HepG2 (cell line): Measurements from ENCODE around the gene DUSP2. TPM values are rescaled to one million over a fixed set of nuclear protein-coding genes. Genes with fewer than 3 reads are reported as not detected.

ENCODE experiments used
- ATAC-seq: fragments of 200-7000 bp; cut with Tn5 transposase; 3 replicates; pipeline ENCODE4 v1.9.1; 2020; ENCODE audit warnings: mild to moderate bottlenecking, moderate library complexity
- BruUV-seq: library from RNA; stranded (reverse); fragments of 400-500 nt; replicated peaks from 2 replicates; lab custom pipeline; 2021; lab: Mats Ljungman, UMichigan
- CTCF ChIA-PET: fragments of 300-600 bp; formaldehyde crosslinking; extraction: SDS; loops from one replicate; lab custom pipeline; 2021; ENCODE audit warnings: low total read pairs, inconsistent platforms, low intra/inter-chr PET ratio; lab: Yijun Ruan, JAX
- POLR2A ChIA-PET: fragments of 350-600 bp; sonication (Branson Sonifier 250); formaldehyde crosslinking; loops from one replicate; lab custom pipeline; 2020; ENCODE audit warnings: antibody characterized with exemption, inconsistent platforms; lab: Yijun Ruan, JAX
- DNase-seq: peaks from one replicate; pipeline ENCODE4 v3.0.0-alpha.2; 2015; ENCODE audit warnings: low spot score
- FAIRE-seq: peaks from 3 replicates; lab custom pipeline; 2011; peaks lifted over from hg19 to GRCh38; lab: Jason Lieb, UNC
- H2AFZ ChIP-seq: one replicate; pipeline ENCODE4 v1.6.1; 2011; ENCODE audit warnings: low read length, inconsistent platforms
- H3K27ac ChIP-seq: fragments of 300-600 bp; 3 replicates; pipeline ENCODE4 v1.8.0; 2011; ENCODE audit warnings: mixed run types, mild to moderate bottlenecking, mixed read lengths, low read length, inconsistent platforms; ENCODE audit not compliant: insufficient read depth; ENCODE audit errors: extremely low read length
- H3K27me3 ChIP-seq, 2 experiments: fragments of 200-600 bp in 1 of 2; 2 replicates in 1 of 2; 3 replicates in 1 of 2; pipeline versions ENCODE4 v1.6.0 to v1.8.0; 2011; ENCODE audit warnings: low read length in 2 of 2, mild to moderate bottlenecking in 2 of 2, moderate library complexity in 2 of 2, inconsistent platforms in 1 of 2; ENCODE audit not compliant: insufficient read depth in 2 of 2, control insufficient read depth in 1 of 2
- H3K36me3 ChIP-seq, 2 experiments: fragments of 200-600 bp in 1 of 2; replicated peaks in 1 of 2; 2 replicates in 1 of 2; 3 replicates in 1 of 2; pipeline versions ENCODE4 v1.5.1 to v1.8.0; 2011; ENCODE audit warnings: low read length in 2 of 2, inconsistent platforms in 1 of 2; ENCODE audit not compliant: insufficient read depth in 2 of 2, control insufficient read depth in 1 of 2
- H3K4me1 ChIP-seq: 2 replicates; pipeline ENCODE4 v1.5.1; 2012; ENCODE audit warnings: low read length, inconsistent platforms; ENCODE audit not compliant: insufficient read depth
- H3K4me2 ChIP-seq: 2 replicates; pipeline ENCODE4 v1.6.0; 2011; ENCODE audit warnings: low read depth, low read length, inconsistent platforms
- H3K4me3 ChIP-seq, 3 experiments: fragments of 200-600 bp in 1 of 3; sonication (generic), shearing (Covaris generic) in 1 of 3; replicated peaks in 1 of 3; 2 replicates each; pipeline ENCODE4 v1.5.1; 2011 to 2016; ENCODE audit warnings: low read length in 3 of 3, inconsistent platforms in 2 of 3, low read depth in 2 of 3, mild to moderate bottlenecking in 2 of 3, control low read depth in 1 of 3, mixed read lengths in 1 of 3; ENCODE audit not compliant: insufficient read depth in 1 of 3
- H3K79me2 ChIP-seq: one replicate; pipeline ENCODE4 v1.6.1; 2011; ENCODE audit warnings: low read length, inconsistent platforms; ENCODE audit not compliant: insufficient read depth
- H3K9ac ChIP-seq: 2 replicates; pipeline ENCODE4 v1.6.0; 2011; ENCODE audit warnings: mild to moderate bottlenecking, low read depth, low read length, inconsistent platforms; ENCODE audit not compliant: insufficient read depth
- H3K9me3 ChIP-seq: 2 replicates; pipeline ENCODE4 v1.5.1; 2012; ENCODE audit warnings: mild to moderate bottlenecking, low read length
- H4K20me1 ChIP-seq: 2 replicates; pipeline ENCODE4 v1.6.0; 2011; ENCODE audit warnings: inconsistent platforms, mild to moderate bottlenecking, low read length, moderate library complexity; ENCODE audit not compliant: insufficient read depth
- CBX2 ChIP-seq, 2 experiments: fragments of 200-600 bp in 1 of 2; sonication (generic); formaldehyde crosslinking in 1 of 2; IDR thresholded peaks; 2 replicates each; pipeline versions ENCODE4 v1.7.0 to v1.8.1; 2018 to 2022; ENCODE audit warnings: low read depth in 2 of 2, low read length in 1 of 2, mild to moderate bottlenecking in 1 of 2, missing genetic modification reagents in 1 of 2
- CEBPB ChIP-seq: IDR thresholded peaks from 2 replicates; pipeline ENCODE4 v1.6.1; 2011; ENCODE audit warnings: low read depth, low read length, improper control_type of control experiment, borderline replicate concordance
- HNF4G ChIP-seq, 2 experiments: sonication (generic) in 1 of 2; formaldehyde crosslinking in 1 of 2; IDR thresholded peaks; 2 replicates each; pipeline versions ENCODE4 v1.4.0 to v1.6.1; 2011 to 2020; ENCODE audit warnings: borderline replicate concordance in 2 of 2, low read depth in 2 of 2, mild to moderate bottlenecking in 2 of 2, low read length in 1 of 2, missing genetic modification reagents in 1 of 2, moderate library complexity in 1 of 2
- NFKB2 ChIP-seq: sonication (generic); formaldehyde crosslinking; IDR thresholded peaks from 2 replicates; pipeline ENCODE4 v1.4.0; 2020; ENCODE audit warnings: missing genetic modification reagents, borderline replicate concordance
- SMARCE1 ChIP-seq: fragments of 450-650 bp; IDR thresholded peaks from 2 replicates; pipeline ENCODE4 v1.6.1; 2017; ENCODE audit warnings: borderline replicate concordance
- ZNF430 ChIP-seq: sonication (generic); formaldehyde crosslinking; IDR thresholded peaks from 2 replicates; pipeline ENCODE4 v1.9.0; 2021; ENCODE audit warnings: mild to moderate bottlenecking, missing genetic modification reagents
- ZNF878 ChIP-seq: sonication (generic); formaldehyde crosslinking; IDR thresholded peaks from 2 replicates; pipeline ENCODE4 v1.8.1; 2023; ENCODE audit warnings: mild to moderate bottlenecking, missing genetic modification reagents, moderate library complexity
- WGBS: methylation state at CpG from one replicate; pipeline ENCODE4 v1.1.6; 2017; ENCODE audit warnings: low lambda C conversion rate; 5-methylcytosine and 5-hydroxymethylcytosine counted together
- in situ Hi-C: cut with HindIII; loops from 2 replicates; pipeline ENCODE4 v1.10.0; 2017; ENCODE audit warnings: low pct_unique_long_range_greater_than_20kb; ENCODE audit not compliant: extremely low pct_ligation_motif_present
- intact Hi-C: fragments of 100-400 bp; cut with micrococcal nuclease; formaldehyde crosslinking; loops from one replicate; pipeline ENCODE4 v1.10.0; 2022; ENCODE audit not compliant: unreplicated experiment
- polyA plus RNA-seq, 8 experiments: library from polyadenylated mRNA; depleted of rRNA in 3 of 8; stranded (reverse) in 7 of 8; unstranded in 1 of 8; fragments of >200 nt; fragmentation: Illumina TruSeq in 4 of 8; extraction: Trizol in 4 of 8; gene quantifications; 2 replicates each; pipeline versions ENCODE4 v1.2.1 to v1.2.3, GENCODE V29; 2011 to 2016; ENCODE audit warnings: low read depth in 4 of 8, missing spikeins in 1 of 8, mixed read lengths in 1 of 8; ENCODE audit not compliant: insufficient read depth in 1 of 8
- total RNA-seq, 5 experiments: library from RNA; depleted of rRNA; stranded (reverse); fragments of >200 nt; fragmentation: Illumina TruSeq; extraction: Trizol; gene quantifications; 2 replicates each; pipeline ENCODE4 v1.2.3, GENCODE V29; 2016; ENCODE audit warnings: low read depth in 1 of 5
- TF ChIP-seq, protein P1 (sequence below): sonication (generic); formaldehyde crosslinking; IDR thresholded peaks from 2 replicates; pipeline ENCODE4 v1.5.0; 2020; ENCODE audit warnings: mild to moderate bottlenecking, missing genetic modification reagents, moderate library complexity
- TF ChIP-seq, protein P2 (sequence below): sonication (generic); formaldehyde crosslinking; IDR thresholded peaks from 2 replicates; pipeline ENCODE4 v1.9.0; 2021; ENCODE audit warnings: missing genetic modification reagents, borderline replicate concordance
- TF ChIP-seq, protein P3 (sequence below): sonication (generic); formaldehyde crosslinking; IDR thresholded peaks from 2 replicates; pipeline ENCODE4 v1.5.1; 2020; ENCODE audit warnings: mild to moderate bottlenecking, missing genetic modification reagents, borderline replicate concordance

The DUSP2 gene
- total and polyA plus RNA-seq, 2 of the 13 experiments (the other 11 are each of a cell fraction or from before 2014, with no cell fraction given) = not detected

DNA sequence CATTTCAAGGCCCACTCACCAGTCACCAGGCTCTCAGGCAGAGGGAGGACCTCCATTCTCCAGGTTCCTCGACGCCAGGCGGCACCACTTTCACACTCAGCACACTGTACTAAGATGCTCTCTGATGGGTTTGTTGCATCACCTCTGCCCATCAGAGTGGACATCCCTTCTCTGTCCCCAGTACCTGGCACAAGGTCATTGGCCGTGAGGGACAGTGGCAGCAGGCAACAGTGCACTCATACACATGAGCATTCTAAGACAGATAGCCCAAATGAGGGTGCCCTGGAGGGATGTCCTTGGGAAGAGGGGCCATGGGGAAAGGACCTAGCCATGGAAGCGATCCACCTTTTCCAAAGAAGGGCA, 25.9 kb downstream of the DUSP2 start:
- Histone ChIP-seq H3K9me3 (no peaks in the 10 kb centered on the region), H3K4me1 (peaks cover 15% of the 10 kb centered on the region; the same call in 1 of the 2 replicates), H4K20me1 (no peaks in the 10 kb centered on the region), H2AFZ (no peak overlapping the region), H3K79me2 (no peaks in the 10 kb centered on the region), H3K27ac (no peak overlapping the region), H3K4me3 (no peak overlapping the region), H3K9ac (no peak overlapping the region), H3K36me3 (no peaks in the 10 kb centered on the region), H3K4me2 (no peak overlapping the region), H3K27me3 (peaks cover 26 to 85% of the 10 kb centered on the region in 2 experiments)
- ChIA-PET POLR2A (no interaction called here), CTCF (no interaction called here)
- intact Hi-C loops (loop anchor here (10.0 kb wide), 2 partner anchors 55 to 95 kb away; no protein-coding TSS in a partner anchor), in situ Hi-C loops (loop anchor here (25.0 kb wide), 2 partner anchors 107 to 282 kb away; no protein-coding TSS in a partner anchor)
- no TSS peak for BruUV-seq
- no peak for TF ChIP-seq ZNF878 (CRISPR knock-in tag)
- TF ChIP-seq SMARCE1 = no peak
- TF ChIP-seq HNF4G (IDR thresholded peaks at IDR 0.05; ENCODE audit: borderline replicate concordance, low read depth, low read length) = no peak
- no peak for TF ChIP-seq HNF4G (CRISPR knock-in tag; IDR thresholded peaks at IDR 0.05; ENCODE audit: borderline replicate concordance, low read depth)
- TF ChIP-seq CBX2 (IDR thresholded peaks at IDR 0.05; ENCODE audit: low read depth, low read length) = no peak
- TF ChIP-seq CBX2 (CRISPR knock-in tag; IDR thresholded peaks at IDR 0.05; ENCODE audit: low read depth) = no peak
- TF ChIP-seq CEBPB = peak; percentile 49; the same call in 1 of the 2 replicates
- TF ChIP-seq, protein P1, sequence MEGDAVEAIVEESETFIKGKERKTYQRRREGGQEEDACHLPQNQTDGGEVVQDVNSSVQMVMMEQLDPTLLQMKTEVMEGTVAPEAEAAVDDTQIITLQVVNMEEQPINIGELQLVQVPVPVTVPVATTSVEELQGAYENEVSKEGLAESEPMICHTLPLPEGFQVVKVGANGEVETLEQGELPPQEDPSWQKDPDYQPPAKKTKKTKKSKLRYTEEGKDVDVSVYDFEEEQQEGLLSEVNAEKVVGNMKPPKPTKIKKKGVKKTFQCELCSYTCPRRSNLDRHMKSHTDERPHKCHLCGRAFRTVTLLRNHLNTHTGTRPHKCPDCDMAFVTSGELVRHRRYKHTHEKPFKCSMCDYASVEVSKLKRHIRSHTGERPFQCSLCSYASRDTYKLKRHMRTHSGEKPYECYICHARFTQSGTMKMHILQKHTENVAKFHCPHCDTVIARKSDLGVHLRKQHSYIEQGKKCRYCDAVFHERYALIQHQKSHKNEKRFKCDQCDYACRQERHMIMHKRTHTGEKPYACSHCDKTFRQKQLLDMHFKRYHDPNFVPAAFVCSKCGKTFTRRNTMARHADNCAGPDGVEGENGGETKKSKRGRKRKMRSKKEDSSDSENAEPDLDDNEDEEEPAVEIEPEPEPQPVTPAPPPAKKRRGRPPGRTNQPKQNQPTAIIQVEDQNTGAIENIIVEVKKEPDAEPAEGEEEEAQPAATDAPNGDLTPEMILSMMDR = peak; percentile 34
- TF ChIP-seq, protein P2, sequence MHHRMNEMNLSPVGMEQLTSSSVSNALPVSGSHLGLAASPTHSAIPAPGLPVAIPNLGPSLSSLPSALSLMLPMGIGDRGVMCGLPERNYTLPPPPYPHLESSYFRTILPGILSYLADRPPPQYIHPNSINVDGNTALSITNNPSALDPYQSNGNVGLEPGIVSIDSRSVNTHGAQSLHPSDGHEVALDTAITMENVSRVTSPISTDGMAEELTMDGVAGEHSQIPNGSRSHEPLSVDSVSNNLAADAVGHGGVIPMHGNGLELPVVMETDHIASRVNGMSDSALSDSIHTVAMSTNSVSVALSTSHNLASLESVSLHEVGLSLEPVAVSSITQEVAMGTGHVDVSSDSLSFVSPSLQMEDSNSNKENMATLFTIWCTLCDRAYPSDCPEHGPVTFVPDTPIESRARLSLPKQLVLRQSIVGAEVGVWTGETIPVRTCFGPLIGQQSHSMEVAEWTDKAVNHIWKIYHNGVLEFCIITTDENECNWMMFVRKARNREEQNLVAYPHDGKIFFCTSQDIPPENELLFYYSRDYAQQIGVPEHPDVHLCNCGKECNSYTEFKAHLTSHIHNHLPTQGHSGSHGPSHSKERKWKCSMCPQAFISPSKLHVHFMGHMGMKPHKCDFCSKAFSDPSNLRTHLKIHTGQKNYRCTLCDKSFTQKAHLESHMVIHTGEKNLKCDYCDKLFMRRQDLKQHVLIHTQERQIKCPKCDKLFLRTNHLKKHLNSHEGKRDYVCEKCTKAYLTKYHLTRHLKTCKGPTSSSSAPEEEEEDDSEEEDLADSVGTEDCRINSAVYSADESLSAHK (CRISPR knock-in tag) = no peak
- TF ChIP-seq ZNF430 (CRISPR knock-in tag) = no peak
- TF ChIP-seq NFKB2 = no peak
- TF ChIP-seq, protein P3, sequence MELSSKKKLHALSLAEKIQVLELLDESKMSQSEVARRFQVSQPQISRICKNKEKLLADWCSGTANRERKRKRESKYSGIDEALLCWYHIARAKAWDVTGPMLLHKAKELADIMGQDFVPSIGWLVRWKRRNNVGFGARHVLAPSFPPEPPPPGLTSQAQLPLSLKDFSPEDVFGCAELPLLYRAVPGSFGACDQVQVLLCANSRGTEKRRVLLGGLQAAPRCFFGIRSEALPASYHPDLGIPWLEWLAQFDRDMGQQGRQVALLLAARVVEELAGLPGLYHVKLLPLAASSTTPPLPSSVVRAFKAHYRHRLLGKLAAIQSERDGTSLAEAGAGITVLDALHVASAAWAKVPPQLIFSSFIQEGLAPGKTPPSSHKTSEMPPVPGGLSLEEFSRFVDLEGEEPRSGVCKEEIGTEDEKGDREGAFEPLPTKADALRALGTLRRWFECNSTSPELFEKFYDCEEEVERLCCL (CRISPR knock-in tag) = no peak
- no peak for FAIRE-seq
- WGBS = 50% methylated on average over 5 of the region's 5 CpGs
- DNase-seq = no peak
- no peak for ATAC-seq
